ENCODE data around the gene FARP1.

The FARP1 gene

DNA sequence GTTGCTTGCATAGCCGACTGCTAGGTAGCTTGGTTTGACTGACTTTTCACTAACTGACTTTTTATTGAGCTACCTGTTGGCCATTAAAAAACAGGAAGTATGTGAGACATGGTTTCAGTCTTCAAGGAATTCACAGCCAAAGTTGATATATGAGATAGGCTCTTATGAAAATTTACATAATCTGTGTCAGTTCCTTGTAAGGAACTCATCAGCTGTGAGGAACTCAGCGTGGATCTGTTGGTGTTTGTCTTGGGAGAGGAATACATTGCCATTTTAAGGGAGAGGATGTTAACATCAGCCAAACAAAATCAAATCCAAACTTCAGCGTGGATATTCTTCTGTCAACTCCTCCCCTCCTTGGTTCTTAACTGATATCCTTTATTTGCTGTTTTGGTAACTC, 32.1 kb downstream of the FARP1 start:
- no peak for DNase-seq

DNA sequence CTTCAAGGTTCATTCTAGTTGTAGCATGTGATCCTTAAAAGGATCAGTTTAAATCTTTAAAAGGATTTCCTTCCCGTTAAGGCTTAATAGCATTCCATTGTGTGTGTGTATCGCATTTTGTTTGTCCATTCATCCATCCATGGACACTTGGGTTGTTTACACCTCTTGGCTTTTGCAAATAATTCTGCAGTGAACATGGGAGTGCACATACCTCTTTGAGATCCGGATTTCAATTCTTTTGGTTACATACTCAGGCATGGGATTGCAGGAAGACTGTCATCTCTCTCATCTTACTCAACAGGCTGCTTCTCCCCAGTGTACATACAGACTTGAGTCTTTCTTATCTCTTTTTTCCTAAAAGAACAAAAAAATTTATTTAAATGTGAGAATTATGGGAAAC, 32.9 kb downstream of the FARP1 start:
- no peak for DNase-seq

GRCh38 chr13:98176777-98177608, 34.1 kb downstream of the FARP1 start, which contains the start of gene RNF113B:
RNF113B (minus strand) TSS chr13:98177269; CDS start chr13:98177236, 33 bp downstream.
- DNase-seq = no peak

DNA sequence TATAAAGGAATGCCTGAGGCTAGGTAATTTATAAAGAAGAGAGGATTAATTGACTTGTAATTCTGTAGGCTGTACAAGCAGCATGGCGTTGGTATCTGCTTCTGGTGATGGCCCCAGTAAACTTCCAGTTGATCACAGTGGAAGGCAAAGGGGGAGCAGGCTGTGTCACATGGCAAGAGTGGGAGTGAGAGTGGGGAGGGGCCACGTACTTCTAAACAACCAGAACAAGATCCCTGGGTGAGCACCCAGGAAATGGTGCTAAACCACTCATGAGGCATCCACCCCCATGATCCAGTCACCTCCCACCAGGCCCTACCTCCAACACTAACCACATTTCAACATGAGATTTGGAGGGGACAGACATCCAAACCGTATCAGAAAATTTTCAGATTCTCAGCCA, 37.2 kb downstream of the FARP1 start:
- no peak for DNase-seq

DNA sequence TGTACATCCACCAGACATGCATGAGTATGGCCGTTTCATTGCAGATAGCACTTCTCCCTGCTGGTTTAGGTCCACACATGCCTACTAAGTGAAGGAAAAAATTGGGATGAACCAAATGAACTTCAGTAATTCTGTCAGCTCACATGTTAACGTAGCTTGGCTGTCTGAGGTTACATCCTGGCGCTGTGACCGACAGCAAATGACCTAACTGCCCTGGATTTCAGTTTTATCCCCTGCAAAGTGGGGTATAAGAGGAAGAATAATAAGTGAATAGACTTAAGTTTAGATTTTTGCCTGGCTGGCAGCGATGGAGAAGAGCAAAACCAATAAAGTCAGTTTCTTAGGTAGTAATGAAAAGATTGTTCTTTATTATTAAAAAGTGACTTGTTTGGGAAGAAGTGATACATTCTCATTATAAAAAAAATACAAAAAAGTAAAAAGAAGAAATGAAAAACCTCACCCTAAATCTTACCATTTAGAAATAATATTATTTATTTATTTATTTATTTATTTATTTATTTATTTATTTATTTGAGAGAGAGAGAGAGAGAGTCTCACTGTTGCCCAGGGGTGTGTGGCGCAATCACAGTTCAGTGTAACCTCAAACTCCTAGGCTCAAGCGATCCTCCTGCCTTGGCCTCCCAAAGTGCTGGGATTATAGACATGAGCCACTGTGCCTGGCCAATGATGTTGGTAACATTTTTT, 38.4 kb downstream of the FARP1 start:
- DNase-seq = no peak

DNA sequence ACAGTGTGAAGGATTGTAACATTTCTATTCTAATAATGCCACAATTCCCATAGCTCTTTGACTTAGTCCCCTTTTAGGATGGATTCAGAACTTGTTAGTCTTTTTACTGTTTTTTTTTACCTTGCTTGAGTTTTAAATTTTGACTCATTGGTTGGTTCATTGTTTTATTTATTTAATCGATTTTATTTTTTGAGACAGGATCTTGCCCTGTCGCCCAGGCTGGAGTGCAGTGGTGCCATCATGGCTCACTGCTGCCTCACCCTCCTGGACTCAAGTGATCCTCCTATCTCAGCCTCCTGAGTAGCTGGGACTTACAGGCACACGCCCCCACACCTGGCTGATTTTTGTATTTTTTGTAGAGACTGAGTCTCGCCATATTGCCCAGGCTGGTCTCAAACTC, 39.3 kb downstream of the FARP1 start:
- no peak for DNase-seq

DNA sequence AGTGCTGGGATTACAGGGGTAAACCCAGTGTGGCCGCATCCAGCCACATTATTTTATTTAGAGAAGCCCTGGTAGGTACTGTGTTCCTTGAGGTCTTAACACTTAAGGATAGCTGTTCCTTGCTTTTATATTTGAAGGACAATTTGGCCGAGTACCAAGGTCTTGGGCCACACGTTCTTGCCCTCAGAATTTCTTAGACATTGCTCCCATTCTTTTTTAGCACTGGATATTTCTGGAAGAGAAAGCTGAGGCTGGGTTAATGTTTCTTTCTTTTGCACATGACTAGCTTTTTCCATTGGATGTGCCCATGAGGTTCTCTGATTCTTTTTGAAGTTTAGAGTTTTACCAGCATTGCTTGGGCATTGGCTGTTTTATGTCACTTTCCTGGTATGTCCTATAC, 39.7 kb downstream of the FARP1 start:
- no peak for DNase-seq

- DNase-seq = no peak
Measured at GRCh38 chr13:98184792-98185191, 41.9 kb downstream of the FARP1 start.

GRCh38 chr13:98187155-98187964, 44.5 kb downstream of the FARP1 start:
- DNase-seq = no peak

GRCh38 chr13:98187965-98188261, 45.0 kb downstream of the FARP1 start:
- DNase-seq = no peak

- DNase-seq = no peak
Measured at GRCh38 chr13:98188544-98189166, 45.8 kb downstream of the FARP1 start.

DNA sequence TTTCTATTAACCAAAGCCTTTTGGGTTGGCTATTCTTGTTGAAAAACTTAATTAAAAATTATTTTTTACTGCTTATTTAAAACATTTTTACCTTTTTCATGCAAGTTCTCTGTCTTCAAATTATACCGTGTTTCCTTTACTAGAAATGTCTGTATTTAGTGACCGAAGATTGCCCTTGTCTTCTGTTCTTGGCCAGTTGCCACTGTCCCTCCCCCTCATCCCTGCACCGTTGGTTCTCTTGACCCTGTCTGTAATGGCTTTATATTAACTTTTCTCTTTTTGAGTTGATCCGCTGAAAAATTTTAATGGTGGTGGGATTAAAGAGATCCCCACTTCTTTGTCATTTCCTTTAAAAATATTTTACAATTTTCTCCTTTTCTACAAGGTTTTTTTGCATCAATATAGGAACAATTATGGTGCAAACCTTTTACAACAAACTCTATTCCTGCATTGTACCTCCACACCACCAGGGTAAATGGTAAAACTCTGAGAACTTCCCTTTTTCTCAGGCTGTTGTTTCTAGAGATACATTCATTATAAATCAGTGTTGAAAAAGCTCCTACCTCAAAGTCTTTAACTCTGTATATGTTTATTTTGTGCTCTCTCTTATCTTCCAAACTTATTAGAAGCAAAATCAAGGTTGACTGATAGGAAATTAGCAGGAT, 47.1 kb downstream of the FARP1 start:
- DNase-seq = no peak

- no peak for DNase-seq
Measured at GRCh38 chr13:98190889-98191444, 48.1 kb downstream of the FARP1 start.

DNA sequence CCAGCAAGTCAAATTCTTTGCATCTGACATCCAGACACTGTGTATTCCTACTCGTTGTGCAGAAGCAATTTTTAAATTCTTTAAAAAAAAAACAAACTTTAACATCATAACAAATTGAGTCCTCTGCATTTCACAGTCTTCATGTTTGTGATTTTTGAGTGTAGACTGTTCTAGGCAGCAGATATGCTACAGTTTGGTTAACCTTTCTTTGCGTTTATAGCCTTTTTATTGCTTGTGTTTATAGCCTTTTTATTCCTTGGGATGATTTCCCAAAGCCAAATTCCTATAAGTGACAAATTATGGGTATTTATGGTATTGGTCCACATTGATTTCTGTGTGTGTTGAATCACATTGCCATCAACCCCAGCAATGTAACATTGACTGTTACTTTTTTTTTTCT, 49.1 kb downstream of the FARP1 start:
- DNase-seq = no peak

DNA sequence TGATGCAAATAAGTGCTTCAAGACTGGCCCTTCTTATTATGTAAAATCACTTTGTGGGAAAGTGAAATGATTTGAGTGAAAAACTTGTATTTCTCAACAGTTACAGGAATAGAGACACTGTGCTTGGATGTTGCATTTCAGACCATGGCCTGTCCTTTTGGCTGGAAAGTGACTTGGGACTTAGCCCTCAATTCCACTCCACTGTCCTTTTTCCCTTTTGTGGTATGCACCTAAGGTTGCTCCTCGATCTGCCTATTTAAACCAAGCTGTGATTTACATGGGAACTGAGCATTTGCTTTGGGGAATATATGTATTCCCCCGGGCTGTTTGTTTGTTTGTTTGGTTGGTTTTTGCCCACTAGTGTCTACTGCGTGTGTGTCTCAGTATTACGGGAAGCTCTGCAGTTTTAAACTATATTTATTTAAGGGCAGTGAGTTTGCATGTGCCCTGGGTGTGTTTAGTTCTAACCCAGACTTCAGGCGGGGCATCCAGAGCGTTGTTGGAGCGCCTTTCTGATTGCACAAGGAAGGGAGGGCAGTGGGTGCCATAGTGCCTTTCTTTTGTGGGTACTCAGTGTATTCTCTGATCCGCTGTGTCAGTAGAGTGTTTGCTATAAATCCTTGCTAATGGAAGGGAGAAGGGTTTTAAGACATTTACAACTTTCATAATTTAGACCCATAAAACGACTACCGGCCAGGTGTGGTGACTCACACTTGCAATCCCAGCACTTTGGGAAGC, 52.3 kb downstream of the FARP1 start:
- DNase-seq = no peak

DNA sequence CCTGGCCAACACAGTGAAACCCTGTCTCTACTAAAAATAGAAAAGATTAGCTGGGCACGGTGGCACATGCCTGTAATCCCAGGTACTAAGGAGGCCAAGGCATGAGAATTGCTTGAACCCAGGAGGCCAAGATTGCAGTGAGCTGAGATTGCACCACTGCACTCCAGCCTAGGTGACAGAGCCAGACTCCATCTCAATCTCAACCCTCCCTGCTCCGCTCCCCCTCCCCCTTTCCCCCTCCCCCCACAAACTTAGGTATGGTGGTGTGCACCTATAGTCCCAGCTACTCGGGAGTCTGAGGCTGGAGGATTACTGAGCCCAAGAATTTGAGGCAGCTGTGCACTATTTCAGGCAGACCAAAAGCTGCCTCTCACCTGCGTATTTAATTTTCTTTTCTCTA, 55.8 kb downstream of the FARP1 start:
- no peak for DNase-seq

DNA sequence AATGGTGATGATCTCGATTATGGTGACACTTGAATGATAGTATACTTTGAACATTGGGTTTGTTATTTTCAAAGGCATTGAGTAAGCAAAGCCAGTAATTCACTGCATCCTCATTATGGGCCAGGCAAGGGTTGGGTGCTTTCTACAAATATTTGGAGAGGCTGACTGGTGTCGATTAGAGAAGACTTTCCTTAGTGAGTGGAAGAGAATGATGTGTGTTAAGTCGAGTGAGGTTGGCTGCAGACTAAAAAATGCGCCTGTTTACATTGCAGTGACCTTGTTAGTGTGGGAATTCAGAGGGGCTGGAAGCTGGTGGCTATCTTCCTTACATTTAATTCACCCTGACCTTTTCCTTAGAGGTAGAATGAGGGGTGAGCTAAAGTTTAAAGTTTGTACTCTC, 56.6 kb downstream of the FARP1 start:
- DNase-seq = no peak

DNA sequence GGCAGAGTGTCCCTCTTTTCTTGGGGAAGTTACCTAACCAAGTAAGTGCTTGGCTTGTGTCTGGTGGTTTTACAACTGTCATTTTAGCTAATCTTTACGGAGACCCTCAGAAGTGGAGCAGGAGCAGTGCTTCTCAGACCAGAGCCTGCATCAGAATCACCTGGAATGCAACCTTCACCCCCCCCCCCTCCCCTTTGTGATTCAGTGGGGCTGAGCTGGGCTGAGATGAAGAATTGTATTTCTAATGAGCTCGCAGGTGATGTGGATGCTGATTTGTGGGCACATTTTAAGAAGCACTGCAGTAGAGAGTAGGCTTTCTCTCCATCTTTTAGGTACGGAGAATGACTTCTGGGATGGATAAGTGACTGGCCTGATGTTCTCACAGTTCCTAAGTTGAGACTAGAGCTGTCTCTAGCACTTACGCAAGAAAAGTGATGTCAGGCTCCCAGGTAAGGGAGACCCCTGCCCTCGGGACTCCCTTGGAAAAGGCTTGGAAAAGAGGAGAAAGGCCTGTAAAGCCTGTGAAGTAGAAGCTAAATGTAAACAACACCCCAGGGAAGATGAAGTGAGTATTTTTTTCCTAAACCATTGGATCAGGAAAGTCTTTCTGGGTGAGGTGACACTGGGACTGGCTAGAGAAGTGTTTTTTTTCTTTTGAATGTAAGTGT, 57.5 kb downstream of the FARP1 start:
- no peak for DNase-seq

GRCh38 chr13:98201189-98201588, 58.3 kb downstream of the FARP1 start:
- no peak for DNase-seq

DNA sequence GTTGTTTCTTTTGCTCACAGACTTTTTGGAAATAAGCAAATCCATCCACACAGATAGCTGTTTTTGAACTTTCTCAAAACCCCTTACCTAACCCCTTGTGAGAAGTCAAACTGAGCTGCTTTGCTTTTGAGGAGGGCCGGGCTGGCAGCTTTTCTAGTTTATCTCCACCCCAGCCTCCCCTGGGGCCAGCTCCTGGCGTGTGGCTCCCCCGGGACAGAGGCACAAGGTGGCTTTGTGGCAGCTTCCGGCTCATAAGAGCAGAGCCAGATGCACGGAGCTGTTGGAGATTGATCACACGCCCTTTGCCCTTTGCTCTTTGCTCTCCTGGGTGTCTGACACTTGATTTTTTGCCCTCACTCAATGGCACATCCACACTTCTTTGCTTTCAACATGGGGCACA, 59.1 kb downstream of the FARP1 start:
- no peak for DNase-seq
